ENCODE measurements around the gene GCFC2.

Gene GCFC2

DNA sequence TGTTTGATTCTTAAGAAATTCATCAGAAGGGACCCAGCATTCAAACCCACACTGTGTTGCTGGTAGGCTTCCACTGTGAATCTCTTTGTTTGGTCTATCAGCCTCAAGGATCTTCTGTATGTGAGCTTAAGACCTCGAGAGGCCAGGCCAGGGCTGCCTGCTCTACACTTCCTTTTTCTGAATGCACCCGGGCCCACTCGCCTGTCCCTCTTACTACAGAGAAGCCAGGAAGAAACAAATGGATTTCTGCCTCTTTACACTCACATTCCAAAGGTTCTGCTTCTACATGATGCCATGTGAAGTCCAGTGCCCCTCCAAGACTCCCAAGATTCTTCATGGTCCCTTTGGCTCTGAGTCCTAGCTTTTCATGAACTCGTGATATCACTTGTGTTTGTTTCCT lies 89.5 kb downstream of the GCFC2 start:
- DNase-seq: no peak

- DNase-seq: no peak
Measured at GRCh38 chr2:75619956-75620740, 90.6 kb downstream of the GCFC2 start.

- DNase-seq: no peak
Measured at GRCh38 chr2:75616933-75617332, 93.8 kb downstream of the GCFC2 start.

DNA sequence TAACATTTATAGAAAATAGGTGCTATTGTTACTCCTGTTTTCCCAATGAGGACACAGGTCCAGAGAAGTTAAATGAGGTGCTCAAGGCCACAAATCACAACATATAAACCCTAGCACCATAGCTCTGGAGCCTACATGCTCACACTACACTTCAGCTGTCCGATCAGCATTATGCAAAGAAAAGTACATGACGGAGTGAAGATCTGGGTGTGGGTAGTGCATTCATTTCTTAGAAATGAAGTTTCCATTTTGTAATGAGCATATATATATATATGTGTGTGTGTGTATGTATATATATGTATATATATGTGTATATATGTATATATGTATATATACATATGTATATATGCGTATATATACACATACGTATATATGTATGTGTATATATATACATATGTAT lies 94.3 kb downstream of the GCFC2 start:
- DNase-seq: no peak

- DNase-seq: no peak
Measured at GRCh38 chr2:75614162-75614651, 96.5 kb downstream of the GCFC2 start.

DNA sequence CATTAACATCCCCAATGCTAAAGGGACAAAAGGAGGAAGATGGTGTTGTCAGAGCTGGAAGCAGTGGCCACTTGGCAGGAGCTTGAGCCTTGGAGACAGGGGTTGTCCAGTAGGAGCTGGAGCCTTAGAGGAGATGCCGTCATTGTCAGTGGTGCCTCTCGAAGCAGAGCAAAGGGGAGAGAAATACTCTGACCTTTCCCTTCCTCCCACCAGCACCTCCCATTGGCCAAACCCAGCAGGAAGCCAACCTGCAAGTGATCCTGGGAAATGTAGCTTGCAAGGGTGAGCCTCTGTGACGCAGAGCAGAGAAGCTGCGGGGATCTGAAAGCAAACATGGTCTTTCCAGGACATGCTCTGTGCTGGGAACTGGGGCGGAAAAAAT lies 97.9 kb downstream of the GCFC2 start:
- no peak for DNase-seq

Data from cerebellar nuclear complex (tissue), 1 donor.